GM23248 (cell line): ENCODE data around the gene ENPP6. TPM values are rescaled to one million over a fixed set of nuclear protein-coding genes. Genes with fewer than 3 reads are reported as not detected.
A peak's percentile ranks its signal among the peaks of the same experiment; 100 is the strongest.

ENCODE experiments used
- DNase-seq: peaks from one replicate; pipeline ENCODE4 v3.0.0-alpha.2; 2015
- H2AFZ ChIP-seq: fragments of 200-600 bp; sonication (generic); 2 replicates; pipeline ENCODE4 v1.6.1; 2016; ENCODE audit warnings: antibody characterized with exemption
- H3F3A ChIP-seq: fragments of 200-600 bp; sonication (generic); 2 replicates; pipeline ENCODE4 v1.6.1; 2016; ENCODE audit warnings: mild to moderate bottlenecking, antibody characterized with exemption, mixed run types; ENCODE audit not compliant: insufficient read depth
- H3K27ac ChIP-seq: fragments of 200-600 bp; sonication (generic); 2 replicates; pipeline ENCODE4 v1.5.1; 2016; ENCODE audit warnings: mild to moderate bottlenecking
- H3K27me3 ChIP-seq: fragments of 200-600 bp; sonication (generic); replicated peaks from 2 replicates; pipeline ENCODE4 v1.6.1; 2016; ENCODE audit warnings: mild to moderate bottlenecking; ENCODE audit not compliant: insufficient read depth
- H3K36me3 ChIP-seq: fragments of 200-600 bp; sonication (generic); 2 replicates; pipeline ENCODE4 v1.6.1; 2016; ENCODE audit warnings: low read depth, mild to moderate bottlenecking
- H3K4me1 ChIP-seq: fragments of 200-600 bp; sonication (generic); 2 replicates; pipeline ENCODE4 v1.6.1; 2016; ENCODE audit warnings: mild to moderate bottlenecking; ENCODE audit not compliant: insufficient read depth
- H3K4me2 ChIP-seq: fragments of 200-600 bp; sonication (generic); one replicate; pipeline ENCODE4 v1.6.1; 2016; ENCODE audit warnings: mild to moderate bottlenecking; ENCODE audit not compliant: unreplicated experiment
- H3K4me3 ChIP-seq: fragments of 200-600 bp; sonication (generic); 2 replicates; pipeline ENCODE4 v1.5.1; 2016; ENCODE audit warnings: mild to moderate bottlenecking
- H3K79me2 ChIP-seq: fragments of 200-600 bp; sonication (generic); 2 replicates; pipeline ENCODE4 v1.6.1; 2016; ENCODE audit warnings: mild to moderate bottlenecking; ENCODE audit not compliant: insufficient read depth
- H3K9ac ChIP-seq: fragments of 200-600 bp; sonication (generic); 2 replicates; pipeline ENCODE4 v1.6.1; 2016; ENCODE audit warnings: mild to moderate bottlenecking
- H3K9me2 ChIP-seq: fragments of 200-600 bp; sonication (generic); 2 replicates; pipeline ENCODE4 v1.6.1; 2016; ENCODE audit warnings: mixed run types, mild to moderate bottlenecking, moderate library complexity; ENCODE audit not compliant: insufficient read depth
- H3K9me3 ChIP-seq: fragments of 200-600 bp; sonication (generic); one replicate; pipeline ENCODE4 v1.6.1; 2017; ENCODE audit warnings: low read depth
- H4K20me1 ChIP-seq: fragments of 200-600 bp; sonication (generic); 2 replicates; pipeline ENCODE4 v1.6.0; 2016; ENCODE audit not compliant: insufficient read depth
- EZH2 ChIP-seq: fragments of 200-600 bp; sonication (generic); IDR thresholded peaks from 2 replicates; pipeline ENCODE4 v1.6.1; 2018; ENCODE audit warnings: antibody characterized with exemption, mild to moderate bottlenecking; ENCODE audit not compliant: insufficient read depth, poor library complexity, severe bottlenecking
- EZH2phosphoT487 ChIP-seq: fragments of 200-600 bp; sonication (generic); IDR thresholded peaks from 2 replicates; pipeline ENCODE4 v1.6.1; 2018; ENCODE audit warnings: antibody characterized with exemption, moderate library complexity, mild to moderate bottlenecking, low read depth; ENCODE audit not compliant: insufficient read depth
- WGBS, 2 experiments: methylation state at CpG; one replicate each; pipeline ENCODE4 v1.1.6; 2015 to 2017; ENCODE audit warnings: low lambda C conversion rate in 2 of 2, low coverage in 1 of 2; ENCODE audit errors: missing lambda C conversion rate in 2 of 2; 5-methylcytosine and 5-hydroxymethylcytosine counted together
- in situ Hi-C: fragments of 300-500 bp; cut with MboI; formaldehyde crosslinking; loops from 2 replicates; pipeline ENCODE4 v1.15.0; 2020
- polyA plus RNA-seq: library from polyadenylated mRNA; unstranded; fragments of >200 nt; fragmentation: Nextera tagmentation; extraction: Ambion mirVana; gene quantifications from 2 replicates; pipeline ENCODE4 v1.2.1, GENCODE V29; 2016
- total RNA-seq: library from RNA; depleted of rRNA; stranded (reverse); fragments of >200 nt; shearing (Covaris generic); gene quantifications from 2 replicates; pipeline ENCODE4 v1.2.3, GENCODE V29; 2014; rRNA removed

The ENPP6 gene
- total RNA-seq: not detected in 2 replicates
- polyA plus RNA-seq: not detected in 2 replicates

- no peaks in the 10 kb centered on the region for H3K9me2 ChIP-seq
- H3F3A ChIP-seq: no peaks in the 10 kb centered on the region
- H3K9ac ChIP-seq: no peak within 1 kb of the TSS
- H4K20me1 ChIP-seq: no peaks in the 10 kb centered on the region
- H3K4me3 ChIP-seq: no peak within 1 kb of the TSS
- no peak within 1 kb of the TSS for H3K27ac ChIP-seq
- in situ Hi-C loops: no loop called here
- no peaks in the 10 kb centered on the region for H3K36me3 ChIP-seq
- TF ChIP-seq EZH2: no peak
- no peak for TF ChIP-seq EZH2phosphoT487
- WGBS, 2 experiments: 25 to 30% methylated on average over 8 of the region's 8 CpGs
- DNase-seq: no peak
- no peaks in the 10 kb centered on the region for H3K9me3 ChIP-seq
- H3K4me2 ChIP-seq: no peak within 1 kb of the TSS
- H2AFZ ChIP-seq: no peak within 1 kb of the TSS
- H3K79me2 ChIP-seq: no peaks in the 10 kb centered on the region
- H3K4me1 ChIP-seq: no peaks in the 10 kb centered on the region
- no peaks in the 10 kb centered on the region for H3K27me3 ChIP-seq
Observed at GRCh38 chr4:184217634-184218033, at the start of gene ENPP6. TSS of gene ENPP6 (minus strand) at chr4:184217873. CDS start at chr4:184217819, 54 bp downstream.

GRCh38 chr4:184267206-184267608 is 49.5 kb upstream of the ENPP6 start:
- no peaks in the 10 kb centered on the region for H4K20me1 ChIP-seq
- H3K79me2 ChIP-seq: no peaks in the 10 kb centered on the region
- H3K36me3 ChIP-seq: no peaks in the 10 kb centered on the region
- no peak overlapping the region for H3K9ac ChIP-seq
- no peak overlapping the region for H2AFZ ChIP-seq
- 94 to 100% methylated on average over 1 of the region's 1 CpG for WGBS, 2 experiments
- DNase-seq: no peak
- no peak overlapping the region for H3K4me3 ChIP-seq
- in situ Hi-C loops: loop anchor here (10.0 kb wide), 1 partner anchor 278 kb away; no protein-coding TSS in a partner anchor
- no peaks in the 10 kb centered on the region for H3K9me2 ChIP-seq
- H3K4me1 ChIP-seq: peaks cover 28% of the 10 kb centered on the region
- H3K27me3 ChIP-seq: no peaks in the 10 kb centered on the region
- no peaks in the 10 kb centered on the region for H3K9me3 ChIP-seq
- H3K27ac ChIP-seq: no peak overlapping the region
- no peak overlapping the region for H3K4me2 ChIP-seq
- no peak for TF ChIP-seq EZH2
- TF ChIP-seq EZH2phosphoT487: no peak
- H3F3A ChIP-seq: peaks cover 33% of the 10 kb centered on the region; the same call in 1 of the 2 replicates

GRCh38 chr4:184265546-184266351 is 48.1 kb upstream of the ENPP6 start:
- no peaks in the 10 kb centered on the region for H3K9me3 ChIP-seq
- H3K9ac ChIP-seq: no peak overlapping the region
- no peaks in the 10 kb centered on the region for H3K36me3 ChIP-seq
- peak overlapping the region; percentile 12; the same call in 1 of the 2 replicates for H2AFZ ChIP-seq
- H3K9me2 ChIP-seq: no peaks in the 10 kb centered on the region
- H4K20me1 ChIP-seq: no peaks in the 10 kb centered on the region
- H3K4me2 ChIP-seq: no peak overlapping the region
- TF ChIP-seq EZH2 (no peak), EZH2phosphoT487 (no peak)
- H3K4me3 ChIP-seq: no peak overlapping the region
- H3K79me2 ChIP-seq: no peaks in the 10 kb centered on the region
- H3K27ac ChIP-seq: no peak overlapping the region
- peaks cover 28% of the 10 kb centered on the region for H3K4me1 ChIP-seq
- peak; percentile 56 for DNase-seq
- in situ Hi-C loops: loop anchor here (10.0 kb wide), 1 partner anchor 279 kb away; no protein-coding TSS in a partner anchor
- no peaks in the 10 kb centered on the region for H3K27me3 ChIP-seq
- peaks cover 33% of the 10 kb centered on the region; the same call in 1 of the 2 replicates for H3F3A ChIP-seq
- 86 to 89% methylated on average over 16 of the region's 16 CpGs for WGBS, 2 experiments

- in situ Hi-C loops: loop anchor here (10.0 kb wide), 1 partner anchor 281 kb away; no protein-coding TSS in a partner anchor
Observed at GRCh38 chr4:184263910-184264732, 46.4 kb upstream of the ENPP6 start.

More at GRCh38 chr4:184263910-184264732, 46.4 kb upstream of the ENPP6 start:
- WGBS, 2 experiments: 15% methylated on average over 19 of the region's 19 CpGs
- H3K4me3 ChIP-seq: no peak overlapping the region
- H3K36me3 ChIP-seq: no peaks in the 10 kb centered on the region
- no peak overlapping the region for H3K27ac ChIP-seq
- H3F3A ChIP-seq: peaks cover 31% of the 10 kb centered on the region; the same call in 1 of the 2 replicates
- peak overlapping the region; percentile 93 for H2AFZ ChIP-seq
- no peaks in the 10 kb centered on the region for H3K27me3 ChIP-seq
- H4K20me1 ChIP-seq: no peaks in the 10 kb centered on the region
- H3K9me3 ChIP-seq: no peaks in the 10 kb centered on the region
- H3K4me1 ChIP-seq: peaks cover 27% of the 10 kb centered on the region
- DNase-seq: peak; percentile 98
- TF ChIP-seq EZH2 (no peak), EZH2phosphoT487 (no peak)
- peak overlapping the region; percentile 43 for H3K4me2 ChIP-seq
- peak overlapping the region; percentile 22; the same call in 1 of the 2 replicates for H3K9ac ChIP-seq
- no peaks in the 10 kb centered on the region for H3K9me2 ChIP-seq
- no peaks in the 10 kb centered on the region for H3K79me2 ChIP-seq
